Activated T-cell treated with anti-CD3 and anti-CD28 coated beads for 1 hour (primary cell): ENCODE data around the gene CLEC3A.
A peak's percentile ranks its signal among the peaks of the same experiment; 100 is the strongest.
"Not testable (repeated sequence)": the region's sequence is repeated elsewhere in the genome, so short reads cannot be mapped to it uniquely, and the experiment has no call there.

ENCODE experiments used
- DNase-seq: peaks from one replicate; pipeline ENCODE4 v3.0.0-alpha.2; 2020; ENCODE audit warnings: low read depth

CLEC3A gene

DNA sequence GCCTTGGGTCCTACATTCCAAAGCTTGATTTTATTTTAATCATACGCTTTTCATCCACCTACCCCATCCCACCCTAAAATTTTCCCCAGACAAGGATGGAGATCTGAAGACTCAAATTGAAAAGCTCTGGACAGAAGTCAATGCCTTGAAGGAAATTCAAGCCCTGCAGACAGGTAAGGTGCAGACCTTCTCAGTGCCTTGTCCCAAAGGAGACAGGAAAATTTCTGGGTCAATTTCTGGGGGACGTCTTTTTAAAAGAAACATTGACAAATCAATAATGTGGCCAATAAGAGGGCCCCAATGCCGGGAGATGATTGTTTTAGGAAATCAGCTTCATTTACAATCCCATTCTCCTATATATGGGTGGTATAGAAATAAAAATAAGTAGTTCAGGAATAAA, 5.7 kb downstream of the CLEC3A start:
- DNase-seq = no peak

DNA sequence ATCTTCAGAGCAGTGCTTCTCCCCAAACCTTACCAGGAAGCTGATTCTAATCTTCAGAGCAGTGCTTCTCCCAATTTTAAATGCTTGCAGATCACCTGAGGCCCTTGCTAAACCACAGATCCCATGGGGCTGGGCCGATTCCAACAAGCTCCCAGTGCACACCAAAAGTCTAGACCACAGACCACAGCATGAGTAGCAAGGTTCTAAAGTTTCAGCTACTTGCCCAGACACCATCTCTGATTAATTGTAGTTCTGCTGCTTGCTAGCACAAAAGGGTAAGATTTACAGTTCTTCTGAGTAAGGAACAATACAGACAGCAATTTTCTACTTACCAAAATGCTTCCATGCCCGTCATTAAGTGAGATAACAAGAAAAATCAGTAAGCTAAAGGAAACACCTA, 12.2 kb downstream of the CLEC3A start:
- DNase-seq = no peak

DNA sequence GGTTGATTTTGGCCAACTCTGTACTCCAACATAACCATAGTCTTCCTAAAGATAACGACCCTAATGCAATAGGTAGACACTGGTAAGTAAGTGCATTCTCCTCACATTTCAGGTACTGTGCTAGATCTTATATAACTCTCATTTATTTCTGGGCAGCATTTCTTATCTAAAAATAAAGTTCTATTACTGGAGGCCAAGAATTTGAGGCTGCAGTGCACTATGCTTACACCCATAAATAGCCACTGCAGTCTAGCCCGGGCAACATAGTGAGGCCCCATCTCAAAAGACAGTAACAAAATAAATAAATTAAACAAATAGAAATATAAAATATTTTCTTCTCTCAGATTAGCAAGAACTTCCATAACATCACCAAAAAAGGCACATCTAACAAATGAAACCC, 12.7 kb downstream of the CLEC3A start:
- DNase-seq = no peak

DNA sequence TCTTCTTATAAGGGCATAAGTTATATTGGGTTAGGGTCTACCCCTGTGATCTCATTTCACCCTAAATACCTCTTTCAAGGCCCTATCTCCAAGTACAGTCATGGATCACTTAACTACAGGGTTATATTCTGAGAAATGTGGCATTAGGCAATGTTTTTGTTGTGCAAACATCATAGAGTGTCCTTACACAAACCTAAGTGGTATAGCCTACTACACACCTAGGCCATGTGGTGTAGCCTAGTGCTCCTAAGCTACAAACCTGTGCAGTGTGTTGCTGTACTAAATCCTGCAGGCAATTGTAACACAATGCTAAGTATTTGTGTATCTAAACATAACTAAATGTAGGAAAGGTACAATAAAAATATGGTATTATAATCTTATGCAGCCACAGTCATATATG, 18.0 kb downstream of the CLEC3A start:
- DNase-seq = no peak

DNA sequence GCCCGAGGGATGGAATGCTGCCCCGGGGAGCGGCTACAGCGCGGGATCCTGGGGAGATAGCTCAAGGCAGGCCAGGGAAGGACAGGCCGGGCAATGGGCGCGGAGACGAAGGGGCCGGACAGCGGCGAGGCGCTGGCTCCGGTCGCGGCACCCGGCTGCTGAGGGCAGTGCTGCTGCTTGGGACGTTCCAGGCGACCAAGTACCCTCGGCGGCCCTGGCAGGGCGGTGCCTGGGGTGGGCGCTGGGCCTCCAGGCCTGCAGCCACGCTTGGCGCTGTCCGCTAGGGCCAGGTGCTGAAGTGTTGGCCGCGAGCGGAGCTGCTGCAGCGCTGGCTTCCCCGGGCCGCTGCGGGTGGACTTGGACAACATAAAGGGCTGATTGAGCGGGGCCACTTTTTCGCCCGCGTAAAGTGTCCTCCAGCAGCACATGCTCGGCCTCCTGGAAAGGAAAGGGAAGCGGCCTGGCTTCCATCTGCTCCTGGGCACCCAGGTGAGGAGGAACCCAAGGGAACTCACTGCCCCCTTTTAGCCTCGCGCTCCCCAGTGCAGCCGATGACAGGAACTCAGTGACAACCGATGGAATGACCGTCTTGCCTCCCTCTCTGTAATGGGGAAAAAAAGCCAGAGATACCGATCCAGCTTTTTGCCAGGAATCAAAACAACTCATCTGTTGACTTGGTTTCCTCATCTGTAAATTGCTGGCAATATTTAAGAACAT, 23.7 kb downstream of the CLEC3A start:
- DNase-seq = peak; percentile 0

DNA sequence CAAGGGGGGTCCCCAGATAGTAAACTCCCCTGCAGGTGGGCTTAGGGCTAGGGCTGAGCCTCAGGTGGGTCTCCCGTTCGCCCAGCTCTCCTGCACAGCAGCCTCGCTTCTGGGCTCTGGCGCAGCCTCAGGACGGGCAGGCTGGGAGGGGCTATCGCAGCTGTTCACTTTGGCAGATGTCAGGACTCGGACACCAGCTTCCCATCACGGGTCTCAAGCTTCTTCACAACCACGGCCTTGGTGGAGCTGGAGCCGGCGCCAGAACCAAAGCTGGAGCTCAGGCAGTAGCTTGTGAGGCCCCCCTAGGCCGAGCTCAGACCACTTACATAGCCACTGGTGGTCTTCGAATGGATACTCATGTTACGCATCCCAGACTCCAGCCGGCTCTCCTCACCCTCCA, 26.0 kb downstream of the CLEC3A start:
- no peak for DNase-seq

DNA sequence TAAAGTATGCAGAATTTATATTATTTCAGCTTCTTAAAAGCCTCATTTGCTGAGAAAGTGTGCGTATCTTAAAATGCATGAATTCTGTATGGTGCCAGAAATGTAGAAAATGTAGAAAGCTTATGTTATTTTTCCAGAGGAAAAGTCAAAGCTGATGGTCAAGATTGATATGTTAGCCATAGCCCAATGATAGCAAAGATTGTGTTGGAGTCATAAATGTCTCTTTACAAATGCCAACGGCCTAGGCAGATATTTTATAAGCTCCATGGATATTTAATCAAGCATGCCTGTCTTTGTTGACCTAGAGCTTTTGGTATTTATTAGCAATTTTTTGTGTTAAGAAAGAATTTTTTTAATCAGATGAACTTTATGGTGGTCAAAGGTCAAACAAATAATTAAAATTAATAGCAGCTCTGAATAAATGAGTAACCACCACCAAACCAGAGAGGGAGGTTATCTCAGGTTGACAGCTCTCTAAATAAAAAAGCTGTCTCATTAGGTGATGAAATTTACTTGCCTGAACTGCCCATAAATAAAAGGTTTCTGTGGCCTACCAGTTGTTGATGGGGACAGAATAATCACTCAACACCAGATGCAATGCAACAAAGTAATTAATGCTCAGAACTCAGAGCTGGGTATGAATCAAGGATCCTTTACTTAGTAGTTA, 28.5 kb downstream of the CLEC3A start:
- DNase-seq = no peak

DNA sequence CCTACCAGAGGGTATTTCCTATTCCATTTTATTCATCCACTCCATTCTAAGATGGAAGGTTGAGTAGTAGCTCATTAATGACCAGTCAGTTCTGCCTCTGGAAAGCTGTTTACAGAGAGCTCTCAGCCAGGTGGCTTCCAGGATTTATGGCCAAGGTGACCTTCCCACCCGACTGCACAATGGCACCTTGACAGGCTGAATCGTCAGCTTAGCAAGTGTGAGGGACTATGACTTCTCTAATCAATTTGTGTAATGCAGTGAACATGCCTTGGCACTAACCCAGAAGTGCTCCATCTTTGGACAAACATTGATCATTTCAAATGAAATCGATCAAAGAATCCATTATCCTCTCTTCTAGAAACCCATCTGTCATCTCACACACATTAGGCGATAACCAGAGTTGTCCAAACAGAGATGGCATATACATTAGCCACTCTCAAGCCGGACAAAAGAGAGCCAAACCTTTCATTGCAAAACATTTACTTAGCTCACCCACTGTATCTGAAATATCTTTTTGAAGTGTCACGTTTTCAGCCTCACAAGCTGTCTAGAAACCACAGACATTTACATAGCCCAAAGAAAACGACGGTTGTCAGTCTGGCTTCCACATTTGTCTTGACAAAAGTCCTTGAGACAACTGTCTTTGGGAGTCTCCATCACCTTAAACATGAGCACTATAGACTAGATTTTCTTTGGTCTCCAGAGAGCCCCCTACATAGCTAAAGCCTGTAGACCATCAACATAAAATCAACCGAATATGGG, 35.6 kb downstream of the CLEC3A start:
- DNase-seq = no peak

DNA sequence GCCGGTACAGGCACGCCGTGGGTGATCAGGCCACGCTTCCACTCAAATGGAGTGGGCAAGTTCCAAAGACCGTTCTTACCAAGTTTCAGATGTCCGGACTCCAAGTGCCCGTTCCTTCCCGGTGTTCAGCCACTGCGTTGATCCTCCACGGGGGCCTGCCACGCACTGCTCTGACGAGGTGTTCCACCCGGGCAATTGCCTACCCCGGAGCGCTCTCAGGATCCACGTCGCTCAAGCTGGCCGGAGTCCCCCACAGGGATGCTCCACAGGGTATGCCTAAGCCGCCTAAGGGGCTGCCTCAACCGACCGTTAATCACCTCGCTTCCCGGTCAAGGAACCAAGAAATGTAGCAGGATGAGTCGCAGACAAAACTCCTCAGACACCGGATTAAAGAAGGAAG, 37.5 kb downstream of the CLEC3A start:
- not testable (repeated sequence) for DNase-seq

DNA sequence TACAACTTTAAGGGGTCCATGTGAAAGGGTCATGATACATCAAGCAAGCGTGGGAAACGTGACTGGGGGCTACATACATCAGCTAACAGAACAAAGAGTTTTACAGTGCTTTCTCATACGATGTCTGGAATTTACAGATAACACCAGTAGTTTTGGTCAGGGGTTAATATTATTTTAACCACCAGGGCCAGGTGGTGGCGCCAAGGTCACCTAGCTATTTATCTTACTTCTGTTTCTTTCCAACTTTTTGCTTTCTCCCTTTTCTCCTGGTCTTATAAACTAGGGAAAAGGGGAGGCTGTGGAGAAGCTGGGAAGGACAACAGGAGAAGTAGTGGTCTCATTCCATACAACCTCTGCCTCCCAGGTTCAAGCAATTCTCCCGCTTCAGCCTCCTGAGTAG, 37.9 kb downstream of the CLEC3A start:
- no peak for DNase-seq

DNA sequence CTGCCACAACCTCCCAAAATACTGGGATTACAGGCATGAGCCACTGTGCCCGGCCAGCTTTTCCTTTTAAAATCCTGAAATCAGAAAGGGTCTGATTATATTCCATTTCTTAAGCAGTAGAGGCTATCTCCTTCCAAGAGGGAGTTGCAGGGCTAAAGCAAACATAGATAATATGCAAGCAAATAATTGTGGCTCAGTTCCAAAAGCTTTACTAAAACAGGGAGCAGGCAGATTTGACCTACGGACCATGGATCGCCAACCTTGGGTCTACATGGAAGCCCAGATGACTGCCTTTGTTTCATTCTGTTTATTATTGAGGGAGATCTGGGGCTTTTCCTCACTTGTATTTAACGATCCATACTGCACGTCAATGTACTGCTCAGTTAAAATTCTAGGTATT, 38.5 kb downstream of the CLEC3A start:
- DNase-seq = no peak

DNA sequence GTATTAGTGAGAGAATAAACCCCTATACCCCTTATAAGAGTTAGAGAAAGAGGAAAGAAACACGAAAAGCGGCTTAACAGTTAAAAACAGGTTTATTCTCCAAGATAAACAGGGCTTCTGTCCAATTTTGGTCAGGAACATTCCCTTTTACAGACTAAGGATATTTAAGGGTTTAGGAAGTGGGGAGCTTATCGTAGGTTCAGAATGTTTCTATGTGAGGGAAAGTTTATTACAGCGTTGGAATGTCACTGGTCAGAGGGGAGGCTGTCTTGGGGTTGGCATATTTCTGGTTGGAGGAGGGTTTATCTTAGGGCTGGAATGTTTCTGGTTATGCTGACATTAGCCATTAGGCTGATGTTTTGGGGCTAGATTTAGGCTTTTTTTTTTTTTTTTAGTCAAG, 43.0 kb downstream of the CLEC3A start:
- no peak for DNase-seq

DNA sequence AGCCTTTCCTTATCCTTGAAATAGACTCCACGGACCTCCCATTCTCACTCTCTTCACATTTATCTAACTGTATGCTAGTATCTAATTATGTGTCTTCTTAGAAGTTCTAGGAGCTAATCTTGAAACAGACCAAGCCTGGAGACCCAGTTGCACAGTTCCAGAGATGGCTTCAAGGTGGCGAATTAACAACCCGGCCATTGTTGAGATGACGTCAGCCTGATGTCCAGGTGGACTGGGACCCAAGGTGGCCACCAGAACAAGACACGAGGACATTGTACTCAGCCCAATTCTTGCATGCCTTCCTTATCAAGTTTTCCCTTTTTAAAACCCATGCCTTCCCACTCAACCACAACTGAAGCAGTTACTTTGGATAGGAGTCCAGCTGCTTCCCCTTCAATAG, 47.6 kb downstream of the CLEC3A start:
- DNase-seq = no peak

DNA sequence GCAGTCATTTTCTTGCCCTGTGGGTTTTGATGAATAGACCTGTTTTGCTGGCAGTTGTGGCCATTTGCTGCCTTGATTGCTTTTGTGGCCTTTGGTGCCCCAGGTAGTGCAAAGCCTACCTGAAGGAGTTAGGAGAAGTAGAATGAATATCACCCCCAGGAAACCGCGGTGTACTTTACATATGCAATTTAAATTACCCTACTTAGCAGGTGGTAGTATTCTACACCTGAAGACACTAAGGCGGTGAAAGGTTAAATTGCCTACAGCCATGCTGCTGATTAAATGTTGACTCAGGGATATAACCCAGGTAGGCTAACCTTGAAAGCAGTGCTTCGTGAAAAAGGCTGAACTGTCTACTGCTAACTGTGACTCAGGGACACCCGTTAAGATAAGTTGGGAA, 49.9 kb downstream of the CLEC3A start:
- no peak for DNase-seq

DNA sequence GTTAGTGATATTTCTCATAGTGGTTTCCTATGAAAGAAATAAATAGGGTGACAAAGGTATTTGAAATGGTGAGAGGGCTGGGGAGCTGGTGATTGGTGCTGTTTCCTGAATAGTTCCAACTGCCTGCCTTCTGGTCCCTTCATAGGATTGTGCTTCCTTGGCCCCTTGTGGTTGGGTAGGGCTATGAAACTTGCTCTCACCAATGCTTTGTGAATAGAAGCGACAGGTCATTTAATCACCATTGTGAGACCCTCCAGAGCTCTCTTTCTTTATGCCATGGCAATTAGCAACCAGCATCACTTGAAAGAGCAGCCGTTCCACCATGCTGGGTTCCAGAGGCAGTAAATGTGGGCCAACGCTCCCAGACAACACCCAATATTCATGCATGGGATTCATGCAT, 53.5 kb downstream of the CLEC3A start:
- DNase-seq = no peak

DNA sequence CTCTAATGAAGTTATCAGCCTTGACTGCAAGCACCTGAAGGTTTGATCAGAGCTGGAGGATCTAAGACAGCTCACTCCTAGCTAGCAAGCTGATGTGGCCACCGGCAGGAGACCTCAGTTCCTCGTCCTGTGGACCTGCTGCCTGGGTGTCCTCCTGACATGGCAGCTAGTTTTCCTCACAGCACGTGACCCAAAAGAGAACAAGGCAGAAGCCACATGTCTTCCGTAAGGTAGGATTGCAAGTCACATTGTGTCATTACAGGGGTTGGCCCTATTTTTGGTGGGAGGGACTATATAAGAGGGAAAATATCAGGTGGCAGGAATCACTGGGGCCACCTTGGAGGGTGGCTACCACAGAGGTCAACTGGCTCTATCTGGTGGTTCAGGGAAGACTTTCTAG, 59.0 kb downstream of the CLEC3A start:
- DNase-seq = no peak
